ENCODE results near the gene CYBC1. TPM values are rescaled to one million over a fixed set of nuclear protein-coding genes. Genes with fewer than 3 reads are reported as not detected.
A peak's percentile ranks its signal among the peaks of the same experiment; 100 is the strongest.

The CYBC1 gene
- total RNA-seq, 1 donor from 2014 or later, result 75.7 TPM

DNA sequence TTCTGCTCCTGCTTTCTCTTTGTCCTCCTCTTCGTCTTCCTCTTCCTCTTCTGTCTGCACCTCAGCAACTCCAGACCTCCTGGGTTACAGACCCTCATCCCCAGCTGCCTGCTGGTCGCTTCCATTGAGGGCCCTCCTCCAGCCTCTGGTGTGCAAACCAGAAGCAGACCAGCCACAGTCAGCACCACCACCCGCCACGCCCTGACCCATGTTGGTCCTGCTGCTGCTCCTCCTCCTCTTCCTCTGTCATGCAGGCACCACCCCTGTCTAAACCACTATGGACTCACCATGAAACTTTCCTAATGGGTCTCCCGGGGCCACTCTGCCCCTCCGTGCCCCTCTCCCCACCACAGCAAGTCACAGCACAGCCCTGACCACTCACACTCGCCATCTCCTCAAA, 20.7 kb downstream of the CYBC1 start:
- Mint-ChIP-seq H3K27ac (ENCODE audit: unreplicated experiment) (no peak overlapping the region), H3K4me3 (ENCODE audit: unreplicated experiment) (no peak overlapping the region), H3K4me1 (ENCODE audit: unreplicated experiment) (peaks cover 10% of the 10 kb centered on the region), H3K9me3 (ENCODE audit: unreplicated experiment) (no peaks in the 10 kb centered on the region), H3K27me3 (ENCODE audit: unreplicated experiment) (no peaks in the 10 kb centered on the region), H3K36me3 (ENCODE audit: low read depth, unreplicated experiment) (no peaks in the 10 kb centered on the region)
- TF ChIP-seq, protein P1, sequence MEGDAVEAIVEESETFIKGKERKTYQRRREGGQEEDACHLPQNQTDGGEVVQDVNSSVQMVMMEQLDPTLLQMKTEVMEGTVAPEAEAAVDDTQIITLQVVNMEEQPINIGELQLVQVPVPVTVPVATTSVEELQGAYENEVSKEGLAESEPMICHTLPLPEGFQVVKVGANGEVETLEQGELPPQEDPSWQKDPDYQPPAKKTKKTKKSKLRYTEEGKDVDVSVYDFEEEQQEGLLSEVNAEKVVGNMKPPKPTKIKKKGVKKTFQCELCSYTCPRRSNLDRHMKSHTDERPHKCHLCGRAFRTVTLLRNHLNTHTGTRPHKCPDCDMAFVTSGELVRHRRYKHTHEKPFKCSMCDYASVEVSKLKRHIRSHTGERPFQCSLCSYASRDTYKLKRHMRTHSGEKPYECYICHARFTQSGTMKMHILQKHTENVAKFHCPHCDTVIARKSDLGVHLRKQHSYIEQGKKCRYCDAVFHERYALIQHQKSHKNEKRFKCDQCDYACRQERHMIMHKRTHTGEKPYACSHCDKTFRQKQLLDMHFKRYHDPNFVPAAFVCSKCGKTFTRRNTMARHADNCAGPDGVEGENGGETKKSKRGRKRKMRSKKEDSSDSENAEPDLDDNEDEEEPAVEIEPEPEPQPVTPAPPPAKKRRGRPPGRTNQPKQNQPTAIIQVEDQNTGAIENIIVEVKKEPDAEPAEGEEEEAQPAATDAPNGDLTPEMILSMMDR (IDR thresholded peaks at IDR 0.05; ENCODE audit: unreplicated experiment), result no peak
- DNase-seq (ENCODE audit: low spot score), result no peak

DNA sequence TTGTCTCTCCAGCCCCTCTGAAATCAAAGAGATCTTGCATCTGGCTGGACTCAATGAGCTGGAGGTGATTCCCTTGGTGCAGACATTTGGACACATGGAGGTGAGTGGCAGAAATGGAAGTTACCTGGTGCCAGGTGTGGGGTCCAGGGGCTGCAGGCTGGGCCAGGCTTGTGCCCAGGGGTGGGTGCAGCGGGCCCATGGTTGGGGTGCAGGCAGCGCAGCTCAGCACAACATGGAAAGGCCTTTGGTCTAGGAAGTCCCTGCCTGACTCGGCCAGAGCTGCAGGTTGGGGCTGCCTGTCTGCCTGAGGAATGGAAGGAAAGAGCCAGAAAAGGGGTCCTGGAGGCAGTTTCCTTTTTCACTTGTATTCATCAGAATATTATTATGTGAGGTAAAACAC, 22.0 kb downstream of the CYBC1 start:
- Mint-ChIP-seq H3K27me3 (ENCODE audit: unreplicated experiment) (peaks cover 2% of the 10 kb centered on the region), H3K27ac (ENCODE audit: unreplicated experiment) (no peak overlapping the region), H3K4me3 (ENCODE audit: unreplicated experiment) (no peak overlapping the region), H3K4me1 (ENCODE audit: unreplicated experiment) (peaks cover 10% of the 10 kb centered on the region), H3K9me3 (ENCODE audit: unreplicated experiment) (no peaks in the 10 kb centered on the region), H3K36me3 (ENCODE audit: low read depth, unreplicated experiment) (no peaks in the 10 kb centered on the region)
- no peak for DNase-seq (ENCODE audit: low spot score)
- TF ChIP-seq, protein P1 (IDR thresholded peaks at IDR 0.05; ENCODE audit: unreplicated experiment), result no peak

DNA sequence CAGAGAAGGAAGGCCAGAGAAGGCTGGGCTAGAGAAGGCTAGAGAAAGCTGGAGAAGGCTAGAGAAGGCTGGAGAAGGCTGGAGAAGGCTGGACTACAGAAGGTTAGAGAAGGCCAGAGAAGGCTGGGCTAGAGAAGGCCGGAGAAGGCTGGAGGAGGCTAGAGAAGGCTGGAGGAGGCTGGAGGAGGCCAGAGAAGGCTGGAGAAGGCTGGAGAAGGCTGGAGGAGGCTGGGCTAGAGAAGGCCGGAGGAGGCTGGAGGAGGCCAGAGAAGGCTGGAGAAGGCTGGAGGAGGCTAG, 25.7 kb downstream of the CYBC1 start:
- Mint-ChIP-seq H3K4me1 (ENCODE audit: unreplicated experiment) (peaks cover 8% of the 10 kb centered on the region), H3K9me3 (ENCODE audit: unreplicated experiment) (peaks cover 4% of the 10 kb centered on the region), H3K36me3 (ENCODE audit: low read depth, unreplicated experiment) (peaks cover 22% of the 10 kb centered on the region), H3K27ac (ENCODE audit: unreplicated experiment) (peak overlapping the region; percentile 17), H3K4me3 (ENCODE audit: unreplicated experiment) (no peak overlapping the region), H3K27me3 (ENCODE audit: unreplicated experiment) (peaks cover 4% of the 10 kb centered on the region)
- TF ChIP-seq, protein P1 (IDR thresholded peaks at IDR 0.05; ENCODE audit: unreplicated experiment), result no peak
- DNase-seq (ENCODE audit: low spot score), result no peak

DNA sequence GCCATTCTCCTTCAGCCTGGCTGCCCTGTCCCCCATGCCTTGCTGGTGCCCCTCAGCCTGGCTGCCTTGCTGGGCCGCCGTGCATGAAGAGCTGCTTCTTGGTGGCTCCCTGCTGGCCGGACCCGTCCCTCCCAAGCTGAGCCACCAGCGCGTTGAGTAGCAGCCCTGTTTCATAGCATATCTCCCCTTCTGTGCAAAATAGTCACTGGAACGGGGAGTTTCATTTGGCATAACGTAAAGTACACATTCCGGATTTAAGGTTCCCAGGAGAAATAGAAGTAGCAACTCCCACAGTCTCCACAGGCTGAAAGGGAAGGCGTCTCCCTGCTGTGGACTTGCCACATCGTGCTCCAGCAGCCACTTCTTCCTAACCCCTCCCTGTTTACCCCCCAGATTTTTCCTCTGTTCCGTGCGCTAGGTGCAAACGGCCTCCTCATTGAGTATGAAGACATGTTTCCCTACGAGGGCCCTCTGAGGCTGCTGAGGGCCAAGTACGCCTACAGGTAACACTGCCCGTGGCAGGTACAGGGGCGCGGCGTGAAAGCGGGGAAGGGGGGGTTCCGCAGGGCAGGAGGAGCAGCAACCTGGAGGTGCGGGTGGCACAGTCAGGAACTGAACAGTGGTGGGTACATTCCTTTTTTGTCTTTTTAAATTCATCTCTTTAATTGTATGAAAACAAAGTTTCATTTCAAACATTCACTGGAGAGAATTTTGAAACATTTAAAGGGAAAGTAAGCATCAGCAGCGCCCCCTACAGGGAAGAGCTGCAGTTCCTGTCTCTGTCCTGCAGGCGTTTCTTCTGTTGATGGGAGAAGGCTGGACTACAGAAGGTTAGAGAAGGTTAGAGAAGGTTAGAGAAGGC, 26.3 kb downstream of the CYBC1 start:
- H3K4me3 Mint-ChIP-seq (ENCODE audit: unreplicated experiment), result no peak overlapping the region
- H3K36me3 Mint-ChIP-seq (ENCODE audit: low read depth, unreplicated experiment), result peaks cover 22% of the 10 kb centered on the region
- H3K27ac Mint-ChIP-seq (ENCODE audit: unreplicated experiment), result peak overlapping the region; percentile 17
- peak; percentile 33 for DNase-seq (ENCODE audit: low spot score)
- peaks cover 8% of the 10 kb centered on the region for H3K4me1 Mint-ChIP-seq (ENCODE audit: unreplicated experiment)
- H3K27me3 Mint-ChIP-seq (ENCODE audit: unreplicated experiment), result peaks cover 4% of the 10 kb centered on the region
- peaks cover 4% of the 10 kb centered on the region for H3K9me3 Mint-ChIP-seq (ENCODE audit: unreplicated experiment)
- TF ChIP-seq, protein P1 (IDR thresholded peaks at IDR 0.05; ENCODE audit: unreplicated experiment), result peak; percentile 62

DNA sequence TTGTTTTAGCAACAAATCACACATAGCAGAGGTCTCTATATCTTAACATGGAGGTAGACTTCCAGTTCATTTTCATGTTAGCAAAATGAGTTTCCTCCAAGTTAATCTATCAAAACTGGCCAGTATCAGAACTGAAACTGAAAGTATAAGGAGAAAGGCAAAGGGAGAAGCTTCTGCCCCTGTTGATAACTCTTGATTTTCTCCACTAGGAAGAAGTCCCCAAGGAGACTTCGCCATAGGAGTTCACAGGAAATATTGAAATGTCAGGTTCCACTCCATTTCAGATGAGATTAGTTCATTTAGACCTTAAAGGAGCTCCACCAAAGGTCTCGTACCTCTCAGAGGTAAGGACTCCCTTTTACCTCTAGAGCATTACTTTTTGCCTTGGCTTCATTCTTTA, 31.0 kb downstream of the CYBC1 start:
- Mint-ChIP-seq H3K9me3 (ENCODE audit: unreplicated experiment) (peaks cover 4% of the 10 kb centered on the region), H3K4me3 (ENCODE audit: unreplicated experiment) (peak overlapping the region; percentile 28), H3K4me1 (ENCODE audit: unreplicated experiment) (no peaks in the 10 kb centered on the region), H3K27ac (ENCODE audit: unreplicated experiment) (no peak overlapping the region), H3K27me3 (ENCODE audit: unreplicated experiment) (peaks cover 2% of the 10 kb centered on the region), H3K36me3 (ENCODE audit: low read depth, unreplicated experiment) (peaks cover 22% of the 10 kb centered on the region)
- TF ChIP-seq, protein P1 (IDR thresholded peaks at IDR 0.05; ENCODE audit: unreplicated experiment), result no peak
- no peak for DNase-seq (ENCODE audit: low spot score)

Measured in endothelial cell (in vitro differentiated cells).